Measurements from ENCODE around the gene RPRD1B.
A peak's percentile ranks its signal among the peaks of the same experiment; 100 is the strongest.

Gene RPRD1B

GRCh38 chr20:38125157-38126056, 91.9 kb downstream of the RPRD1B start:
- Histone ChIP-seq H3K14ac (ENCODE audit: low read length in 2 of 2) (peak overlapping the region in 1 of 2 experiments; percentile 61), H2BK120ac (ENCODE audit: low read depth, low read length) (no peak overlapping the region), H3K23ac (ENCODE audit: low read length in 2 of 2) (peak overlapping the region in 1 of 2 experiments; percentile 25), H3K18ac (ENCODE audit: low read depth in 1 of 2, low read length in 2 of 2) (peak overlapping the region; percentile 90 to 95), H4K91ac (ENCODE audit: low read length) (peak overlapping the region; percentile 48), H3K9me3 (ENCODE audit: control insufficient read depth, low read length) (no peaks in the 10 kb centered on the region), H3K27ac (ENCODE audit: low read length, poor library complexity, severe bottlenecking) (no peak overlapping the region), H3K4me1 (ENCODE audit: control insufficient read depth, insufficient read depth, low read depth, low read length) (peaks cover 27% of the 10 kb centered on the region), H2BK15ac (ENCODE audit: low read depth, poor library complexity, severe bottlenecking) (no peak overlapping the region), H3K27me3 (ENCODE audit: control insufficient read depth in 1 of 2, insufficient read depth in 1 of 2, low read length in 2 of 2) (peaks cover 0 to 3% of the 10 kb centered on the region in 2 experiments), H2BK5ac (ENCODE audit: low read depth, low read length, poor library complexity, severe bottlenecking) (no peak overlapping the region), H3K9ac (ENCODE audit: low read length) (no peak overlapping the region), H3K4me2 (ENCODE audit: low read length, poor library complexity, severe bottlenecking) (no peak overlapping the region), H3K4me3 (ENCODE audit: insufficient read depth in 1 of 2, low read depth in 1 of 2, low read length in 2 of 2) (no peak overlapping the region), H3K36me3 (ENCODE audit: control insufficient read depth in 1 of 2, insufficient read depth in 2 of 2, low read depth in 1 of 2, low read length in 2 of 2) (no peaks in the 10 kb centered on the region), H3K4ac (ENCODE audit: low read depth in 1 of 2, low read length in 2 of 2) (peak overlapping the region; percentile 79 to 89), H4K8ac (ENCODE audit: low read length) (peak overlapping the region; percentile 29), H3K79me1 (replicated peaks; ENCODE audit: low read length, poor library complexity, severe bottlenecking) (no peaks in the 10 kb centered on the region), H2BK12ac (ENCODE audit: low read length in 2 of 2) (peak overlapping the region; percentile 98 to 99), H2AK5ac (ENCODE audit: low read length, severe bottlenecking) (peak overlapping the region; percentile 34), H2AFZ (ENCODE audit: low read depth, low read length) (no peak overlapping the region)
- WGBS = 93% methylated on average over 14 of the region's 18 CpGs
- DNase-seq = no peak

DNA sequence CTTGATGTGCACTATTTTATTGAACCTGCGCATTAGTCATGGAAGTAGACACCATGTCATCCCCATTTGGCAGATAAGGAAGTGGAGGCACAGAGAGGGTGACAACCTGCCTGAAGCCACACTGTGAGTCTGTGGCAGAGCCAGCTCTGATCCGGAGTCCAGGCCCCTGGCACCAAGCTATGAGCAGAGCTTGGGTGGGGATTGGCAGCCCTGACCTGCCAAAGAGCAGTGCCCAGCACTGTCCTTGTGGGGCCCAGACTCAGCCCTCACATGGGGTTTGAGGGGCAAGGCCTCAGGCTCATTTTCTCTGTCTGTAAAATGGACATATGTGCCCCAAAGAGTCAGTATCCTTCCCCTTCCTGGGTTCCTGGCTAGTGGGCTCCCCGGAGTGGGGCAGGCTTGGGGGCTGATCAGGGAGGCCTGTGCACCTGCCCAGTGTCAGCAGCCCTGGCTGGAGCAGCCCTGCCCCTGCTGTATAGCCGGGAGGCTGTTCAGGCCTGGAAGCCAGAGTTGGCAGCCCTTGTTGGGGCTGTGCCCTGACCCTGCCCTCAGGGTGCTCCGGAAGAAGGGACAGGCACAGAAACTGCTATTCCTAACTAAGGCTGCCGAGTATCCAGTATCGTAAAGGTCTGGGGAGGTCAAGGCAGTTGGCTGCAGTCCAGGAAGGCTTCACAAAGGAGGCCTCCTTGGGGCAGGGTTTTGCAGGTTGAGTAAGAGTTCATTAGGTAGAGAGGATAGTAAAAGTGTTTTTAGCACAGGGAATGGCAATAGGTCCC, 92.8 kb downstream of the RPRD1B start:
- H3K14ac ChIP-seq (ENCODE audit: low read length in 2 of 2) = peak overlapping the region in 1 of 2 experiments; percentile 50
- H3K9me3 ChIP-seq (ENCODE audit: control insufficient read depth, low read length) = no peaks in the 10 kb centered on the region
- H2BK15ac ChIP-seq (ENCODE audit: low read depth, poor library complexity, severe bottlenecking) = peak overlapping the region; percentile 99
- H3K79me1 ChIP-seq (replicated peaks; ENCODE audit: low read length, poor library complexity, severe bottlenecking) = no peaks in the 10 kb centered on the region
- no peak overlapping the region for H3K27ac ChIP-seq (ENCODE audit: low read length, poor library complexity, severe bottlenecking)
- H2AK5ac ChIP-seq (ENCODE audit: low read length, severe bottlenecking) = peak overlapping the region; percentile 50
- H3K4me1 ChIP-seq (ENCODE audit: control insufficient read depth, insufficient read depth, low read depth, low read length) = peaks cover 27% of the 10 kb centered on the region
- H2BK120ac ChIP-seq (ENCODE audit: low read depth, low read length) = peak overlapping the region; percentile 93
- H3K36me3 ChIP-seq (ENCODE audit: control insufficient read depth in 1 of 2, insufficient read depth in 2 of 2, low read depth in 1 of 2, low read length in 2 of 2) = no peaks in the 10 kb centered on the region
- no peak overlapping the region for H3K23ac ChIP-seq (ENCODE audit: low read length in 2 of 2)
- H3K4me3 ChIP-seq (ENCODE audit: insufficient read depth in 1 of 2, low read depth in 1 of 2, low read length in 2 of 2) = no peak overlapping the region
- 61% methylated on average over 7 of the region's 7 CpGs for WGBS
- no peak overlapping the region for H2BK5ac ChIP-seq (ENCODE audit: low read depth, low read length, poor library complexity, severe bottlenecking)
- DNase-seq = peak; percentile 54
- H3K9ac ChIP-seq (ENCODE audit: low read length) = no peak overlapping the region
- H3K4me2 ChIP-seq (ENCODE audit: low read length, poor library complexity, severe bottlenecking) = no peak overlapping the region
- H3K27me3 ChIP-seq (ENCODE audit: control insufficient read depth in 1 of 2, insufficient read depth in 1 of 2, low read length in 2 of 2) = peaks cover 0 to 5% of the 10 kb centered on the region in 2 experiments
- peak overlapping the region; percentile 90 for H4K91ac ChIP-seq (ENCODE audit: low read length)
- H2AFZ ChIP-seq (ENCODE audit: low read depth, low read length) = no peak overlapping the region
- H3K18ac ChIP-seq (ENCODE audit: low read depth in 1 of 2, low read length in 2 of 2) = peak overlapping the region; percentile 90 to 95
- H4K8ac ChIP-seq (ENCODE audit: low read length) = peak overlapping the region; percentile 83
- peak overlapping the region; percentile 98 to 99 for H2BK12ac ChIP-seq (ENCODE audit: low read length in 2 of 2)
- peak overlapping the region; percentile 79 to 89 for H3K4ac ChIP-seq (ENCODE audit: low read depth in 1 of 2, low read length in 2 of 2)

DNA sequence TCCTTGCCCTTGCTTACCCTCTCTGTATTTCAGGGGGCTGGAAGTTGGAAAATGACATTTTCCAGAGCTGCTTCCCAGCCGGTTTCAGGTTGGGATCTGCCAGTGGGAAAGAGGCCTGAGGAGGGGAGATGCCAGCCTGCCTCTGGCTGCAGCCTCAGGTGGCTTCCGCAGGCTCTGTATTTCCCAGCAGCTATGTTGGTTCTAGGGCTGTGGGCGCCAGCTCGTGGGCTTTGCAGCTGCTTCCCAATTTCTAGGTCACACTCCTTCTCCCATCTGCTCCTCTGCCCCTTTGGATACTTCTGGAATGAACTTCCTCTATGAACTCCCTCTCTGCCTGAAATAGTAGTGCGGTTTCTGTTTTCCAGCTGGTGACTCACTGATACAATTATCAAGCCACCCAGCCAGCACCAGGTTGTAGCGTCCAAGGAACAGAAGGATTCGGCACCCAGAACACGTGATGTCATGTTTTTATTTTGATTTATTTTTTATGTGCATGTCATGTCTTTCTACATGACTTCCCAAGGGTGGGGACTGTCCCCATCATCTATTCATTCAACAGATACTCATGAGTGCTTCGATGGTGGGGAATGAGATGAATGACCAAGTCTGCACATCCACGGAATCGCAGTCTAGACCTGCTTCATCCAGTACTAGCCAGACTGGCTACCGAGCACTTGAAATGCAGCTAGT, 93.5 kb downstream of the RPRD1B start:
- H3K27me3 ChIP-seq (ENCODE audit: control insufficient read depth in 1 of 2, insufficient read depth in 1 of 2, low read length in 2 of 2) = peaks cover 0 to 12% of the 10 kb centered on the region in 2 experiments
- no peak overlapping the region for H3K9ac ChIP-seq (ENCODE audit: low read length)
- peak overlapping the region; percentile 39 for H2BK15ac ChIP-seq (ENCODE audit: low read depth, poor library complexity, severe bottlenecking)
- H3K4me3 ChIP-seq (ENCODE audit: insufficient read depth in 1 of 2, low read depth in 1 of 2, low read length in 2 of 2) = no peak overlapping the region
- peak; percentile 86 for DNase-seq
- no peak overlapping the region for H3K23ac ChIP-seq (ENCODE audit: low read length in 2 of 2)
- H3K14ac ChIP-seq (ENCODE audit: low read length in 2 of 2) = no peak overlapping the region
- H3K36me3 ChIP-seq (ENCODE audit: control insufficient read depth in 1 of 2, insufficient read depth in 2 of 2, low read depth in 1 of 2, low read length in 2 of 2) = no peaks in the 10 kb centered on the region
- peak overlapping the region; percentile 83 for H4K8ac ChIP-seq (ENCODE audit: low read length)
- H2BK12ac ChIP-seq (ENCODE audit: low read length in 2 of 2) = peak overlapping the region; percentile 90 to 98
- no peak overlapping the region for H3K4me2 ChIP-seq (ENCODE audit: low read length, poor library complexity, severe bottlenecking)
- no peaks in the 10 kb centered on the region for H3K9me3 ChIP-seq (ENCODE audit: control insufficient read depth, low read length)
- H3K4ac ChIP-seq (ENCODE audit: low read depth in 1 of 2, low read length in 2 of 2) = peak overlapping the region in 1 of 2 experiments; percentile 89
- H4K91ac ChIP-seq (ENCODE audit: low read length) = no peak overlapping the region
- peak overlapping the region; percentile 90 to 95 for H3K18ac ChIP-seq (ENCODE audit: low read depth in 1 of 2, low read length in 2 of 2)
- H3K4me1 ChIP-seq (ENCODE audit: control insufficient read depth, insufficient read depth, low read depth, low read length) = peaks cover 26% of the 10 kb centered on the region
- H2BK5ac ChIP-seq (ENCODE audit: low read depth, low read length, poor library complexity, severe bottlenecking) = no peak overlapping the region
- H3K79me1 ChIP-seq (replicated peaks; ENCODE audit: low read length, poor library complexity, severe bottlenecking) = no peaks in the 10 kb centered on the region
- H3K27ac ChIP-seq (ENCODE audit: low read length, poor library complexity, severe bottlenecking) = peak overlapping the region; percentile 45
- no peak overlapping the region for H2AFZ ChIP-seq (ENCODE audit: low read depth, low read length)
- peak overlapping the region; percentile 93 for H2BK120ac ChIP-seq (ENCODE audit: low read depth, low read length)
- whole genome bisulfite sequencing = 55% methylated on average over 9 of the region's 12 CpGs
- H2AK5ac ChIP-seq (ENCODE audit: low read length, severe bottlenecking) = no peak overlapping the region

Data from mesenchymal stem cell (in vitro differentiated cells and primary cell).